H9 (cell line): Measurements from ENCODE around the gene MAPK12. TPM values are rescaled to one million over a fixed set of nuclear protein-coding genes. Genes with fewer than 3 reads are reported as not detected.

Source experiments
- DNase-seq: peaks from one replicate; pipeline ENCODE4 v3.0.0-alpha.2; 2017
- H2AFZ ChIP-seq: one replicate; pipeline ENCODE4 v1.6.1; 2013; ENCODE audit warnings: mild to moderate bottlenecking, low read length, control low read depth, moderate library complexity
- H2AK5ac ChIP-seq: 2 replicates; pipeline ENCODE4 v1.6.1; 2013; ENCODE audit warnings: low read length, control low read depth, mixed read lengths; ENCODE audit not compliant: insufficient read length
- H2BK120ac ChIP-seq: one replicate; pipeline ENCODE4 v1.6.1; 2013; ENCODE audit warnings: low read depth, mild to moderate bottlenecking, low read length, control low read depth, inconsistent platforms; ENCODE audit not compliant: poor library complexity, severe bottlenecking
- H2BK12ac ChIP-seq: 2 replicates; pipeline ENCODE4 v1.6.1; 2013; ENCODE audit warnings: low read length, control low read depth, mixed read lengths, low read depth; ENCODE audit not compliant: insufficient read length
- H2BK15ac ChIP-seq: 2 replicates; pipeline ENCODE4 v1.6.1; 2013; ENCODE audit warnings: low read depth, low read length, control low read depth
- H2BK20ac ChIP-seq: one replicate; pipeline ENCODE4 v1.6.1; 2013; ENCODE audit warnings: low read depth, mild to moderate bottlenecking, low read length, control low read depth, inconsistent platforms; ENCODE audit not compliant: poor library complexity, severe bottlenecking
- H2BK5ac ChIP-seq: 2 replicates; pipeline ENCODE4 v1.6.1; 2013; ENCODE audit warnings: low read length, control low read depth, mixed read lengths; ENCODE audit not compliant: insufficient read length
- H3K14ac ChIP-seq: 2 replicates; pipeline ENCODE4 v1.6.1; 2013; ENCODE audit warnings: low read length, control low read depth; ENCODE audit not compliant: insufficient read depth
- H3K18ac ChIP-seq: 2 replicates; pipeline ENCODE4 v1.6.1; 2013; ENCODE audit warnings: low read depth, mild to moderate bottlenecking, mixed read lengths, low read length, control low read depth; ENCODE audit not compliant: insufficient read length
- H3K23ac ChIP-seq: 2 replicates; pipeline ENCODE4 v1.6.1; 2013; ENCODE audit warnings: low read length, control low read depth, mixed read lengths, low read depth; ENCODE audit not compliant: insufficient read length
- H3K23me2 ChIP-seq: 2 replicates; pipeline ENCODE4 v1.6.1; 2013; ENCODE audit warnings: low read depth, mild to moderate bottlenecking, mixed read lengths, low read length, control low read depth; ENCODE audit not compliant: insufficient read length, poor library complexity, severe bottlenecking
- H3K27ac ChIP-seq: 2 replicates; pipeline ENCODE4 v1.5.1; 2013; ENCODE audit warnings: low read length, control low read depth, mixed read lengths, low read depth; ENCODE audit not compliant: insufficient read length
- H3K27me3 ChIP-seq: 2 replicates; pipeline ENCODE4 v1.6.1; 2013; ENCODE audit warnings: low read length, control low read depth, inconsistent platforms; ENCODE audit not compliant: insufficient read depth
- H3K4ac ChIP-seq: 2 replicates; pipeline ENCODE4 v1.6.1; 2013; ENCODE audit warnings: low read depth, mild to moderate bottlenecking, control low read depth, inconsistent platforms, low read length, moderate library complexity
- H3K4me1 ChIP-seq: 2 replicates; pipeline ENCODE4 v1.6.1; 2013; ENCODE audit warnings: low read length, control low read depth, inconsistent platforms; ENCODE audit not compliant: insufficient read depth
- H3K4me2 ChIP-seq: 2 replicates; pipeline ENCODE4 v1.6.1; 2013; ENCODE audit warnings: low read length, control low read depth, mixed read lengths; ENCODE audit not compliant: insufficient read length, insufficient read depth
- H3K56ac ChIP-seq: 2 replicates; pipeline ENCODE4 v1.6.1; 2013; ENCODE audit warnings: low read depth, mild to moderate bottlenecking, mixed read lengths, low read length, control low read depth; ENCODE audit not compliant: insufficient read length
- H3K79me1 ChIP-seq: 2 replicates; pipeline ENCODE4 v1.6.1; 2013; ENCODE audit warnings: low read depth, mild to moderate bottlenecking, moderate library complexity, low read length, control low read depth, inconsistent platforms; ENCODE audit not compliant: insufficient read depth, poor library complexity, severe bottlenecking
- H3K79me2 ChIP-seq: 2 replicates; pipeline ENCODE4 v1.6.1; 2013; ENCODE audit warnings: low read length, control low read depth, inconsistent platforms; ENCODE audit not compliant: insufficient read depth
- H3K9ac ChIP-seq: 2 replicates; pipeline ENCODE4 v1.6.1; 2013; ENCODE audit warnings: low read length, control low read depth, mixed read lengths; ENCODE audit not compliant: insufficient read length; ENCODE audit errors: extremely low read depth
- H3K9me3 ChIP-seq: one replicate; pipeline ENCODE4 v1.6.1; 2013; ENCODE audit warnings: low read depth, low read length, inconsistent platforms; ENCODE audit not compliant: control insufficient read depth
- H3T11ph ChIP-seq: one replicate; pipeline ENCODE4 v1.6.1; 2013; ENCODE audit warnings: mild to moderate bottlenecking, low read length, control low read depth, inconsistent platforms
- H4K20me1 ChIP-seq: one replicate; pipeline ENCODE4 v1.6.1; 2013; ENCODE audit not compliant: control insufficient read depth, insufficient read length, insufficient read depth
- H4K5ac ChIP-seq: 2 replicates; pipeline ENCODE4 v1.6.1; 2013; ENCODE audit warnings: low read depth, mild to moderate bottlenecking, mixed read lengths, low read length, control low read depth; ENCODE audit not compliant: insufficient read length
- H4K8ac ChIP-seq: replicated peaks from 2 replicates; pipeline ENCODE4 v1.6.1; 2013; ENCODE audit warnings: low read length, control low read depth, mixed read lengths, low read depth; ENCODE audit not compliant: insufficient read length
- H4K91ac ChIP-seq: 2 replicates; pipeline ENCODE4 v1.6.1; 2013; ENCODE audit warnings: low read depth, mild to moderate bottlenecking, moderate library complexity, mixed read lengths, low read length, control low read depth; ENCODE audit not compliant: insufficient read length
- H3K27ac Mint-ChIP-seq, 3 experiments: 2 replicates in 2 of 3; 3 replicates in 1 of 3; pipeline ENCODE4 v1.8.0; 2020 to 2021; ENCODE audit warnings: mixed read lengths in 3 of 3, mild to moderate bottlenecking in 1 of 3, moderate library complexity in 1 of 3
- H3K27me3 Mint-ChIP-seq: 2 replicates; pipeline ENCODE4 v1.8.0; 2021; ENCODE audit warnings: low read depth, mild to moderate bottlenecking, moderate library complexity, mixed read lengths
- H3K36me3 Mint-ChIP-seq, 3 experiments: 2 replicates in 2 of 3; 3 replicates in 1 of 3; pipeline ENCODE4 v1.8.0; 2020 to 2021; ENCODE audit warnings: low read depth in 3 of 3, mixed read lengths in 3 of 3; ENCODE audit not compliant: insufficient read depth in 1 of 3
- H3K4me1 Mint-ChIP-seq, 2 experiments: 2 replicates each; pipeline ENCODE4 v1.8.0; 2020; ENCODE audit warnings: mixed read lengths in 2 of 2
- H3K4me3 Mint-ChIP-seq, 2 experiments: 2 replicates in 1 of 2; 3 replicates in 1 of 2; pipeline ENCODE4 v1.8.0; 2020 to 2021; ENCODE audit warnings: mild to moderate bottlenecking in 2 of 2, mixed read lengths in 2 of 2, moderate library complexity in 1 of 2
- H3K9me3 Mint-ChIP-seq, 2 experiments: 2 replicates in 1 of 2; 3 replicates in 1 of 2; pipeline ENCODE4 v1.8.0; 2020; ENCODE audit warnings: mild to moderate bottlenecking in 2 of 2, mixed read lengths in 2 of 2, moderate library complexity in 1 of 2
- CTCF ChIP-seq: fragments of 200-600 bp; sonication (generic); conservative IDR thresholded peaks from 3 replicates; pipeline ENCODE4 v1.8.0; 2021; ENCODE audit warnings: antibody characterized with exemption, mild to moderate bottlenecking
- WGBS: extraction: QIAGEN DNeasy Blood & Tissue Kit; methylation state at CpG from one replicate; pipeline ENCODE4 v1.1.7; 2013; ENCODE audit warnings: missing lambda C conversion rate, low lambda C conversion rate, mixed read lengths; ENCODE audit not compliant: insufficient read length; ENCODE audit errors: extremely low coverage; 5-methylcytosine and 5-hydroxymethylcytosine counted together
- total RNA-seq: library from RNA; stranded (reverse); gene quantifications from 2 replicates; pipeline ENCODE4 v1.2.1, GENCODE V29; 2021

MAPK12 gene
- total RNA-seq, 1 experiment from 2014 or later: 31.3 TPM

DNA sequence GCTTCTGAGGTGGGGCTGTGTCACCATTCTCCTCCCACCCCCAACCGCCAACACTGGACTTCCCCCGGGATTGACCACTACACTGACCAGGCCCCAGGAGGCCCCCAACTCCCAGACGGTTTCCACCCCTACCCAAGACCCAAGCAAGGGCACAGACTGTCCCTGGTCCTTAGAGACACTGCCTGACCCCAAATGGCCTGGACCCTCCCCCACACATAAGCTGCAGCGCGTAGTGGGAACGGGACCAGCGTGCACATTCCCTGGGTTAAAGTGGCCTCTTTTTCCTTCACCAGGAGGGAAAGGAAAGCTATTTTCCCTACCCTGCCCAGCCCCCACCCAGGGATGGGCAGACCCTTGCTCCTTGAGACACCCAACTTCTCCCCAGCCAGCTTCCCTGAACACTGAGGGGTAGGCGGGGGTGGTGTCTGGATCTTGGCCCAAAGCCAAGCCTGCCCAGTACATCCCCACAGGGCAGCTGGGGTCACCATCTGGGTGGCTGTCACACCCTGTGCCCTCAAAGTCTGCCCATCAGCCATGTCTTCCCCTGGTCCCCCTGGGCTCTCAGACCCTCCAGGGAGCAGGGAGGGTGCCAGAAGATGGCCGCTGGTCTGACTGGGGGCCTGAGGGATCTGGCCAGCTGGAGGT lies 1.6 kb upstream of the MAPK12 start:
- TF ChIP-seq CTCF: no peak
- no peaks in the 10 kb centered on the region for H4K20me1 ChIP-seq
- H3K79me1 ChIP-seq: no peaks in the 10 kb centered on the region
- H4K5ac ChIP-seq: no peak overlapping the region
- no peaks in the 10 kb centered on the region for H3K9me3 ChIP-seq
- H3K9ac ChIP-seq: no peak overlapping the region
- H3K23me2 ChIP-seq: peaks cover 8% of the 10 kb centered on the region
- H2AK5ac ChIP-seq: no peak overlapping the region
- no peak overlapping the region for H2BK20ac ChIP-seq
- no peak overlapping the region for H3K18ac ChIP-seq
- Mint-ChIP-seq H3K4me3 (no peak overlapping the region), H3K27ac (no peak overlapping the region; a peak in 1 of 7 replicates), H3K9me3 (peaks cover 2 to 3% of the 10 kb centered on the region in 2 experiments; a peak in 2 of 5 replicates), H3K36me3 (no peaks in the 10 kb centered on the region), H3K27me3 (peaks cover 68% of the 10 kb centered on the region), H3K4me1 (peaks cover 8 to 12% of the 10 kb centered on the region in 2 experiments)
- H3K27me3 ChIP-seq: peaks cover 1% of the 10 kb centered on the region; the same call in 1 of the 2 replicates
- H3K79me2 ChIP-seq: no peaks in the 10 kb centered on the region
- H2BK5ac ChIP-seq: no peak overlapping the region
- H3K56ac ChIP-seq: no peak overlapping the region
- no peak overlapping the region for H3K23ac ChIP-seq
- H4K8ac ChIP-seq: no peak overlapping the region
- no peak overlapping the region for H3K4me2 ChIP-seq
- H3K4me1 ChIP-seq: no peaks in the 10 kb centered on the region
- no peak overlapping the region for H2AFZ ChIP-seq
- H3K27ac ChIP-seq: no peak overlapping the region
- no peak overlapping the region for H3K4ac ChIP-seq
- H4K91ac ChIP-seq: no peak overlapping the region
- H3K14ac ChIP-seq: no peak overlapping the region
- H3T11ph ChIP-seq: no peak overlapping the region
- DNase-seq: no peak
- no CpG with 5 or more reads among the region's 9 CpGs for WGBS
- H2BK120ac ChIP-seq: no peak overlapping the region
- no peak overlapping the region for H2BK15ac ChIP-seq
- H2BK12ac ChIP-seq: no peak overlapping the region
